HG03457 (cell line): ENCODE measurements around the gene SPATS1.
"Not testable (repeated sequence)": the region's sequence is repeated elsewhere in the genome, so short reads cannot be mapped to it uniquely, and the experiment has no call there.

ENCODE experiments used
- ATAC-seq: cut with Tn5 transposase; IDR thresholded peaks from one replicate; pipeline ENCODE4 v1.9.1; 2021; ENCODE audit warnings: moderate number of reproducible peaks; ENCODE audit not compliant: unreplicated experiment

SPATS1 gene

DNA sequence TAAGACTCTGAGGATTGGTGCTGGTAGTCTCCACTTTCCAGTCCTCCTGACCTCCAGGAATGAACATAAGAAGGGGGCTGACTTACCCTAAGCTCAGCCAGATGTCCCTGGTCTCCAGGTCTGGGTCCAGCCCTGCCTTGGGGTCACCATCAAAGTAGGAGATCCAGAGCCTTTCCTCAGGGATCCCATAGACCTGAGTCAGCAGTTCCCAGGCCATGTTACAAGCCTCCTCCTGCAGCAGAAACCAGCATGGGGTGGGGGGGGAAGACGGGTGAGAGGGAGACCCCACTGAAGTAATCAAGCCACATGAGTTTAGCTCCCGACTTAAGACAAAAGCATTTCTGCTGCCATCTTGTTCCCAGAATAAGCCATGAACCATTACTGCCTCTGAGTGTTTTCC is 31.1 kb upstream of the SPATS1 start:
- no peak for ATAC-seq

GRCh38 chr6:44311767-44312166 is 30.7 kb upstream of the SPATS1 start:
- no peak for ATAC-seq

- peak; percentile 82 for ATAC-seq
Measured at GRCh38 chr6:44312901-44313788, 29.3 kb upstream of the SPATS1 start, which contains the start of gene AARS2. Gene AARS2 (minus strand): TSS chr6:44313347. CDS start chr6:44313323, 24 bp downstream.

DNA sequence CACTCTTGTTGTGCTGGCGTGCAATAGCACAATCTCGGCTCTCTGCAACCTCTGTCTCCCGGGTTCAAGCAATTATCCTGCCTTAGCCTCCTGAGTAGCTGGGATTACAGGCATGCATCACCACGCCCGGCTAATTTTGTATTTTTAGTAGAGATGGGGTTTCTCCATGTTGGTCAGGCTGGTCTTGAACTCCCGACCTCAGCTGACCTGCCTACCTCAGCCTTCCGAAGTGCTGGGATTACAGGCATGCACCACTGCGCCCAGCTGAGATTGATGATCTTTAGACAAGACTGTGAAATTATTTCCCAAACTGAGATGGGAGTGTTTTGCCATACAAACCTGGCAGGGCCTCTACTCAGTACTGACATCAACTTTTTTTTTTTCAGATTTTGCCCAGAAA is 27.8 kb upstream of the SPATS1 start:
- not testable (repeated sequence) for ATAC-seq

DNA sequence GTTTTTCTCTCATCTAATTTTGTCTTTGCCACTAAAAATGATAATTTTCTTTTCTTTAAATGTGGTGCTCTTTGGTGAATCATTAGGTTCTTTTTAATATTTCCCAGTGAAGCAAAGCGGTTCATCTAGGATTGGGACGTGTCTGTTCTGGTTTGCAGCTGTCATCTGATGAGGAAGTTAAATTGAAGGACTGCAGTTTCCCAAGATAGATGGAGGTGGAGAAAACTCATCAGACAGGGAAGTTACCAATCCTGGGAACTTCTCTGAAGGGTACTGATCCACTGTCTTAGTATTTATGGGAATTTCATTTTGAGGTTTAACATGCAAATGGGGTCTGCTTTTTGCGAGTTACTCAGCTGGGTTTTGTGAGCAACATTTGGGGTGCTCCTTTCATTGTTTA is 26.9 kb upstream of the SPATS1 start:
- no peak for ATAC-seq

DNA sequence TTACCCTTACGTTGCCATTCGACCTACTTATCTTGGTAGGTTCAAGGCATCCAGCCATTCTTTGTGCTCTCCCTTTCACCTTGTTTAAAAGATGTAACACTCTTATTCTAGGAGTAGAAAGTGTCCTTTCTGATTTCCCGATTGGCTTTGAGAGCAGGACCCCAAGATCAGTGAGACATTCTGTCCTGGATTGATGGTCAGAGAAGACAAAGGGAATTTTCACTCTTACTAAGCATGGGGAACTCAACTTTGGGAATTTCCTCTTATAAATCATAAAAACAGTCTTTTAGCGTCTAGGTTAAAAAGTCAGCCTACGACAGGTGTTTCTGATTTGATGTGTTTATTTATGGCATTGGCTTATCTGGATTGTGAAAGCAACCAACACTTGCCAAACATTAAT is 26.5 kb upstream of the SPATS1 start:
- ATAC-seq = no peak

- ATAC-seq = no peak
Measured at GRCh38 chr6:44316481-44316880, 26.0 kb upstream of the SPATS1 start.

DNA sequence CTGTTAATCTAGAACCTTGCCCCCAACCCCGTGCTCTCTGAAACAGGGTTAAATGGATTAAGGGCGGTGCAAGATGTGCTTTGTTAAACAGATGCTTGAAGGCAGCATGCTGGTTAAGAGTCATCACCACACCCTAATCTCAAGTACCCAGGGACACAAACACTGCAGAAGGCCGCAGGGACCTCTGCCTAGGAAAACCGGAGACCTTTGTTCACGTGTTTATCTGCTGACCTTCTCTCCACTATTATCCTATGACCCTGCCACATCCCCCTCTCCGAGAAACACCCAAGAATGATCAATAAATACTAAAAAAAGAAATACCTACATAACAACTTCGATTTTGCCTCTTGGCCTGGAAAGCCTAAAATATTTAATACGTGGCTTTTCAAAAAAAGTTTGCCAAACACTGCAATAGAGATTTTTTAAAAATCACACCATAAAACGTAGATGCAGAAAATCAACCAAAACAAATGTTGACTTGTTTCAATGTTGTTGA is 25.3 kb upstream of the SPATS1 start:
- not testable (repeated sequence) for ATAC-seq

- no peak for ATAC-seq
Measured at GRCh38 chr6:44321210-44321609, 21.2 kb upstream of the SPATS1 start.

DNA sequence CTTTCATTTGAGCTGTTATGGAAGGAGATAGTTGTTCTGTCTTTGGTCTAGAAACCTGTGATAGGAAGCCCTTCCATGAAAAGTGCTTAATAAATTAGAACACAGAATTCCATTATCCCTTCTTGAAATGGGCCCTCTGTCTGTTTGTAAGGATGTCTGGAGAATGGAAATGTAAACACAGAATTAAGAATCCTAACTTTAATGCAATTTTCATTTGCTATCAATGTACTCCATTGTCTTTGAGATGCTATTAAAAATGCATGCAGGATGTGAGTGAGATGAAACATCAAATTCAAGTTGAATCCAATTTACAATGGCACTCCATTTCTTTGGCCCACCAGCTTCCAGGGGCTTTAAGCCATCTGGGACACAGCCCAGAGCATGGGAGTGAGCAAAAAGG is 15.4 kb upstream of the SPATS1 start:
- no peak for ATAC-seq

DNA sequence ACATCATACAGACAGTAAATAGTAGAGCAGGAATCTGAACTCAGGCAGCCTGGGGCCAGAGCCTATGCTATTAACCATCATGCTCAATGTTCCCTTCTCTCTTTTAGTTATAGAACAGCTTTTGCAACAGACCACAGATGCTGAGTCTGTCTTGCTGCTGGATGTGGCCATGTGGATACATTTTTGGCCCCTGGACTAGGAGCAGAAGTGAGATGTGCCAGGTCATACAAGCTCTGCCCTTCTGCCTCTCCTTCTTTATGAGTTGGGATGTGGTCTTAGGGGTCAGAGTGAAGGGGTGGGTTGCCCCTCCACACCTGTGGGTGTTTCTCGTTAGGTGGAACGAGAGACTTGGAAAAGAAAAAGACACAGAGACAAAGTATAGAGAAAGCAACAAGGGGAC is 14.7 kb upstream of the SPATS1 start:
- ATAC-seq = no peak

DNA sequence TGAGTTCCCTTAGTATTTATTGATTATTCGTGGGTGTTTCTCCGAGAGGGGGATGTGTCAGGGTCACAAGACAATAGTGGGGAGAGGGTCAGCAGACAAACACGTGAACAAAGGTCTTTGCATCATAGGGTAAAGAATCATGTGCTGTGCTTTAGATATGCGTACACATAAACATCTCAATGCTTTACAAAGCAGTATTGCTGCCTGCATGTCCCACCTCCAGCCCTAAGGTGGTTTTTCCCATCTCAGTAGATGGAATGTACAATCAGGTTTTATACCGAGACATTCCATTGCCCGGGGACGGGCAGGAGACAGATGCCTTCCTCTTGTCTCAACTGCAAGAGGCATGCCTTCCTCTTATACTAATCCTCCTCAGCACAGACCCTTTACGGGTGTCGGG is 14.2 kb upstream of the SPATS1 start:
- not testable (repeated sequence) for ATAC-seq

DNA sequence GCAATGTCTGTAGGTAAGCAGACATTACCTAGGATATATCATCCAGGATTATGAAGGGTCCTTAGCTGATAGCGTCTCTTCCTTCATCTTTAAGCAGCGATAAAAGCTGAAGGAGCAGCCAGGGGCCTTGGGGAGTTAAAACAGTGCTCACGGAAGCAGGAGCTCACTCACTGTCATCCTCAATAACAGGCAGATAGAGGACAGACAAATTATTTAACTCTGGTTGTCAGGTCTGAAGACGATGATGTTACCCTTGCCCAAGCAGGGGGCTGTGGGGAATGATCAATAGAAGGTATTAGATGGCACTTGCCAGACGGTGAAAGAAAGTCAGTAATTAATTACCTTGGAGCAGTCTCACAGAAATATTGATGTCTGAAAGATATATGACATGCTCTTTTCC is 12.6 kb upstream of the SPATS1 start:
- ATAC-seq = no peak

DNA sequence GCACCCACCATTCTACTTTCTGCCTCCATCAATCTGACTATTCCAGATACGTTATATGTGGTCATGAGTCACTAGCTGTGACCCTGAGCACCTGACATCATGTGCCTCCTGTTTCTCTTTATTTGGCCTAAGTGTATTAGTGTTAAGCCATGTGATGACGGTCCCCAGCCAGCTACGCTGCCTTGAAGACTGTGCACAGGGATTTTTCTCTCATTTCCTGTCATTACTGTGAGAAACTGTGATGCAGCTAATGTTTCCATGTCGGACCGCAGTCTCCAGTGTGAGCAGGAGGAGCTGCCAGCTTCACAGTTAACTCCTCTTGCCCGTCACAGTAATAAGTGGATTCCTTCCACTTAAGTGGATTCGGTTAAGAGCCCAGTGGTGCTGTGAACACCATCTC is 9.9 kb upstream of the SPATS1 start:
- no peak for ATAC-seq

- no peak for ATAC-seq
Measured at GRCh38 chr6:44333273-44333919, 9.1 kb upstream of the SPATS1 start.

GRCh38 chr6:44333942-44334341 is 8.5 kb upstream of the SPATS1 start:
- no peak for ATAC-seq

GRCh38 chr6:44335631-44336030 is 6.8 kb upstream of the SPATS1 start:
- ATAC-seq = no peak

GRCh38 chr6:44338228-44339122 is 4.0 kb upstream of the SPATS1 start:
- no peak for ATAC-seq

DNA sequence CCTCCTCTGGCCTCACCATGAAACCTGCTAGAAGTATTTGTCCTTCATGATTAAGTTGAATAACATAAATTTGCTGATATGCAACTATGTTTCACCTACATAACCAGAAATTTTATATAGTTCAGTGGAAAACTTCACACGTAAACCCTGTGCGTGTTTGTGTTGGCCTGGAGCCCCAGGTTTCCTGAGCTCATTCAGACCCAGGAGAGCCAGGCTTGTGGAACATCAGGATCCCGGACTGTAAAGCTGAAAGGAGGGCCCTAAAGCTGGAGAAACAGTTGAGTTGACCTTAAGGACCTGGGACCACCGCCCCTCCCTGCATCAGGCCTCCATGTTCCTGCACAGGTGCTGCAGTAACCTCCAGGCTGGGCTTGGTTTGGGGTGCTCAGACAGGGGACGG is 3.1 kb upstream of the SPATS1 start:
- ATAC-seq = no peak

DNA sequence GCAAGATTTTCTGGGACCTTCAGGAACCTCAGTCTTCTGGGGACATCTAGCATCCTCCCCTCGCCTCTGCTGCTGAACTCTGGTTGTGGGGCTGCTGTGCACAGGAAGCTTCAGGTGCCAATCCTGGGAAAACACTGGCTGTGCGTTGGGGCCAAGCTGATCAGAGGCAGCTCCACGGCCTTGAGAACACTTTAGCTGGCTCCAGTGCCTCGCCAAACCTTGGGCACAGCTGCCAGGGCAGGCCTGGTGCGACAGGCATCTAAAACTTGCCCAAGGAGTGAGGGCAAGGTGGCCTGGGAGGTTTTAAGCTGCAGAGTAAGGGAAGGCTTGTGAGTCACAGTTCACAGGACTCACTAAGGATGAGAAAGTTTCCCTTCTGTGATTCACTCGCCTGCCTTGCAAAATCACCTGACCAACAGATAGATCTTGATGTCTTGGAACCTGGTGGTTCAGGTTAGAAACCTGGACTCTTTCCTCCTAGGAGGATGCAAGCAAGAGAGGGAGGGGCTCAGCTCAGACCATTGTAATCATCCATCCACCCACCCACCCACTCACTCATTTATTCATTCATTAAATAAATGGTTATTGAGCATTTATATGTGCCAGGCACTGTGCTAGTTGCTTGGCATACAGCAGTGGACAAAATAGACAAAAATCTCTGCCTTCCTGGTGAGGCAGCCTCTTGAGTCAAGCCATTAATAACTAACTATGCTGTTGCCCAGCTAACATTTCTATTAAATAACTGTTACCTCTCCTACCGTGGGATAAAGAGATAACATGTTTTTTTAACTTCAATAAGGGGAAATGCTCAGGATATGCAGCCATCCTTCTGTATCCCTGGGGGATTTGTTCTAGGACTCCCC is 2.5 kb upstream of the SPATS1 start:
- no peak for ATAC-seq
